H1 (cell line): ENCODE measurements around the gene CLEC12A. TPM values are rescaled to one million over a fixed set of nuclear protein-coding genes. Genes with fewer than 3 reads are reported as not detected.
A peak's percentile ranks its signal among the peaks of the same experiment; 100 is the strongest.

ENCODE experiments used
- CTCF ChIA-PET: fragments of 300-600 bp; sonication (Branson Sonifier 250); formaldehyde crosslinking; loops from one replicate; lab custom pipeline; 2021; ENCODE audit not compliant: partially characterized antibody; lab: Charles Lee
- POLR2A ChIA-PET: fragments of 300-600 bp; sonication (Branson Sonifier 250); formaldehyde crosslinking; loops from one replicate; lab custom pipeline; 2021; ENCODE audit warnings: inconsistent platforms; ENCODE audit not compliant: partially characterized antibody; lab: Charles Lee
- DNase-seq, 2 experiments: peaks; one replicate each; pipeline versions ENCODE4 v3.0.0 to v3.0.0-alpha.2; 2010 to 2022; ENCODE audit warnings: low spot score in 2 of 2, low read depth in 1 of 2, mixed read lengths in 1 of 2
- FAIRE-seq: peaks from 2 replicates; lab custom pipeline; 2011; peaks lifted over from hg19 to GRCh38; lab: Jason Lieb, UNC
- H2AFZ ChIP-seq: 2 replicates; pipeline ENCODE4 v1.8.1; 2012; ENCODE audit warnings: low read length, inconsistent platforms
- H2AK5ac ChIP-seq: 2 replicates; pipeline ENCODE4 v1.6.1; 2013; ENCODE audit warnings: low read depth, low read length
- H2BK120ac ChIP-seq: replicated peaks from 2 replicates; pipeline ENCODE3; 2013; ENCODE audit warnings: low read depth, low read length, inconsistent platforms
- H2BK12ac ChIP-seq: 2 replicates; pipeline ENCODE4 v1.6.1; 2013; ENCODE audit warnings: low read depth, low read length
- H2BK15ac ChIP-seq: 2 replicates; pipeline ENCODE4 v1.6.1; 2013; ENCODE audit warnings: low read length
- H2BK20ac ChIP-seq: 2 replicates; pipeline ENCODE4 v1.6.1; 2013; ENCODE audit warnings: low read length
- H2BK5ac ChIP-seq: 2 replicates; pipeline ENCODE4 v1.6.1; 2013; ENCODE audit warnings: low read depth, low read length
- H3K14ac ChIP-seq: 2 replicates; pipeline ENCODE4 v1.6.1; 2013; ENCODE audit warnings: inconsistent platforms; ENCODE audit not compliant: insufficient read length
- H3K18ac ChIP-seq: 2 replicates; pipeline ENCODE4 v1.6.1; 2013; ENCODE audit warnings: low read length; ENCODE audit errors: extremely low read depth
- H3K23ac ChIP-seq: 2 replicates; pipeline ENCODE4 v1.6.1; 2013; ENCODE audit warnings: inconsistent platforms; ENCODE audit not compliant: insufficient read length
- H3K23me2 ChIP-seq: 2 replicates; pipeline ENCODE4 v1.6.1; 2013; ENCODE audit warnings: low read depth, low read length
- H3K27ac ChIP-seq: 2 replicates; pipeline ENCODE4 v1.6.1; 2011; ENCODE audit warnings: low read depth, low read length, inconsistent platforms
- H3K27me3 ChIP-seq, 4 experiments: replicated peaks in 1 of 4; 1 replicate in 1 of 4; 2 replicates in 3 of 4; pipeline versions ENCODE4 v1.6.1 to v1.8.1; 2011 to 2013; ENCODE audit warnings: low read length in 3 of 4, mild to moderate bottlenecking in 3 of 4, inconsistent platforms in 2 of 4, mixed read lengths in 2 of 4, moderate library complexity in 1 of 4; ENCODE audit not compliant: control insufficient read depth in 3 of 4, insufficient read depth in 3 of 4; ENCODE audit errors: extremely low read depth in 1 of 4
- H3K36me3 ChIP-seq, 4 experiments: 2 replicates each; pipeline versions ENCODE4 v1.6.1 to v1.8.1; 2011 to 2013; ENCODE audit warnings: mild to moderate bottlenecking in 4 of 4, low read length in 3 of 4, moderate library complexity in 2 of 4, control low read depth in 1 of 4, inconsistent platforms in 1 of 4; ENCODE audit not compliant: insufficient read depth in 4 of 4, control insufficient read depth in 2 of 4
- H3K4ac ChIP-seq: replicated peaks from 2 replicates; pipeline ENCODE3; 2013; ENCODE audit warnings: low read length, low read depth, mixed read lengths, inconsistent platforms; ENCODE audit not compliant: insufficient read length
- H3K4me1 ChIP-seq, 4 experiments: replicated peaks in 1 of 4; 1 replicate in 1 of 4; 2 replicates in 3 of 4; pipeline versions ENCODE4 v1.6.1 to v1.8.1; 2011 to 2013; ENCODE audit warnings: low read length in 3 of 4, inconsistent platforms in 2 of 4, mixed read lengths in 1 of 4; ENCODE audit not compliant: insufficient read depth in 4 of 4, control insufficient read depth in 3 of 4
- H3K4me2 ChIP-seq, 2 experiments: 2 replicates each; pipeline versions ENCODE4 v1.6.1 to v1.8.1; 2011 to 2013; ENCODE audit warnings: low read depth in 2 of 2, low read length in 2 of 2, control low read depth in 1 of 2, inconsistent platforms in 1 of 2, mild to moderate bottlenecking in 1 of 2; ENCODE audit not compliant: insufficient read depth in 1 of 2
- H3K4me3 ChIP-seq, 4 experiments: fragments of 200-600, 300-600 bp in 1 of 4; sonication (generic), shearing (Covaris generic), sonication (Bioruptor Twin) in 1 of 4; 2 replicates each; pipeline versions ENCODE4 v1.5.1 to v1.8.1; 2011 to 2016; ENCODE audit warnings: low read length in 4 of 4, low read depth in 3 of 4, control low read depth in 2 of 4, inconsistent platforms in 2 of 4, mild to moderate bottlenecking in 2 of 4, mixed read lengths in 1 of 4, moderate library complexity in 1 of 4; ENCODE audit not compliant: insufficient read depth in 2 of 4; ENCODE audit errors: extremely low read depth in 1 of 4
- H3K56ac ChIP-seq: replicated peaks from 2 replicates; pipeline ENCODE3; 2013; ENCODE audit warnings: low read depth, mild to moderate bottlenecking, mixed read lengths, low read length, inconsistent platforms; ENCODE audit not compliant: insufficient read length
- H3K79me1 ChIP-seq: 2 replicates; pipeline ENCODE4 v1.6.1; 2013; ENCODE audit warnings: low read depth, low read length, control low read depth
- H3K79me2 ChIP-seq, 2 experiments: 2 replicates each; pipeline versions ENCODE4 v1.6.1 to v1.8.1; 2012 to 2013; ENCODE audit warnings: low read length in 2 of 2, mild to moderate bottlenecking in 2 of 2, inconsistent platforms in 1 of 2; ENCODE audit not compliant: insufficient read depth in 2 of 2, control insufficient read depth in 1 of 2
- H3K9ac ChIP-seq, 4 experiments: replicated peaks in 1 of 4; 1 replicate in 1 of 4; 2 replicates in 3 of 4; pipeline versions ENCODE4 v1.6.1 to v1.8.1; 2011 to 2013; ENCODE audit warnings: low read depth in 3 of 4, low read length in 3 of 4, control low read depth in 2 of 4, mild to moderate bottlenecking in 2 of 4, moderate library complexity in 2 of 4, inconsistent platforms in 1 of 4; ENCODE audit errors: extremely low read depth in 1 of 4
- H3K9me3 ChIP-seq, 2 experiments: 2 replicates each; pipeline versions ENCODE4 v1.6.1 to v1.8.1; 2012 to 2013; ENCODE audit warnings: mild to moderate bottlenecking in 2 of 2, moderate library complexity in 2 of 2, control low read depth in 1 of 2, inconsistent platforms in 1 of 2, low read depth in 1 of 2, low read length in 1 of 2, mixed read lengths in 1 of 2; ENCODE audit not compliant: insufficient read depth in 2 of 2
- H4K20me1 ChIP-seq, 2 experiments: replicated peaks in 1 of 2; 2 replicates each; pipeline versions ENCODE3 to v1.8.1; 2011 to 2013; ENCODE audit warnings: inconsistent platforms in 2 of 2, low read length in 2 of 2, mild to moderate bottlenecking in 1 of 2; ENCODE audit not compliant: insufficient read depth in 2 of 2, control insufficient read depth in 1 of 2
- H4K5ac ChIP-seq: 2 replicates; pipeline ENCODE4 v1.6.1; 2013; ENCODE audit warnings: low read length, low read depth, mixed read lengths, inconsistent platforms; ENCODE audit not compliant: insufficient read length
- H4K8ac ChIP-seq: 2 replicates; pipeline ENCODE4 v1.8.0; 2013; ENCODE audit warnings: mild to moderate bottlenecking, moderate library complexity, low read length, inconsistent platforms; ENCODE audit not compliant: insufficient read depth; ENCODE audit errors: extremely low read depth
- H4K91ac ChIP-seq: replicated peaks from 2 replicates; pipeline ENCODE3; 2013; ENCODE audit warnings: low read length, mixed read lengths, inconsistent platforms; ENCODE audit not compliant: insufficient read length
- CEBPB ChIP-seq: IDR thresholded peaks from 2 replicates; pipeline ENCODE4 v1.6.1; 2012; ENCODE audit warnings: low read depth, low read length
- CREB1 ChIP-seq: IDR thresholded peaks from 2 replicates; pipeline ENCODE4 v1.6.1; 2012; ENCODE audit warnings: inconsistent platforms
- EP300 ChIP-seq, 2 experiments: IDR thresholded peaks; 1 replicate in 1 of 2; 2 replicates in 1 of 2; pipeline ENCODE4 v1.6.1; 2011 to 2012; ENCODE audit warnings: low read depth in 2 of 2, low read length in 2 of 2, mild to moderate bottlenecking in 2 of 2, borderline replicate concordance in 1 of 2, inconsistent platforms in 1 of 2, moderate library complexity in 1 of 2
- GTF2F1 ChIP-seq: IDR thresholded peaks from 2 replicates; pipeline ENCODE4 v1.6.1; 2012; ENCODE audit warnings: low read depth, low read length, improper control_type of control experiment, borderline replicate concordance
- HDAC6 ChIP-seq: IDR thresholded peaks from one replicate; pipeline ENCODE4 v1.7.1; 2012; ENCODE audit warnings: low read depth, mild to moderate bottlenecking, inconsistent platforms, low read length, moderate library complexity
- MAFK ChIP-seq: IDR thresholded peaks from 2 replicates; pipeline ENCODE4 v1.6.1; 2012; ENCODE audit warnings: low read depth, mild to moderate bottlenecking, improper control_type of control experiment, low read length
- RAD21 ChIP-seq, 2 experiments: IDR thresholded peaks in 1 of 2; conservative IDR thresholded peaks in 1 of 2; 2 replicates each; pipeline ENCODE4 v1.6.1; 2011; ENCODE audit warnings: low read depth in 2 of 2, low read length in 2 of 2, improper control_type of control experiment in 1 of 2, inconsistent platforms in 1 of 2, mild to moderate bottlenecking in 1 of 2, moderate library complexity in 1 of 2
- YY1 ChIP-seq: IDR thresholded peaks from 2 replicates; pipeline ENCODE4 v1.6.1; 2011; ENCODE audit warnings: low read depth, mild to moderate bottlenecking, low read length
- WGBS, 2 experiments: shearing (Covaris generic) in 1 of 2; methylation state at CpG; one replicate each; pipeline versions ENCODE4 v1.1.6 to v1.1.7; 2013 to 2015; ENCODE audit warnings: low lambda C conversion rate in 2 of 2, mixed read lengths in 2 of 2, inconsistent platforms in 1 of 2, low coverage in 1 of 2, missing lambda C conversion rate in 1 of 2; ENCODE audit not compliant: insufficient replicate concordance in 2 of 2, insufficient coverage in 1 of 2, insufficient read length in 1 of 2; ENCODE audit errors: extremely low coverage in 1 of 2, missing lambda C conversion rate in 1 of 2; 5-methylcytosine and 5-hydroxymethylcytosine counted together
- polyA plus RNA-seq, 7 experiments: library from polyadenylated mRNA; depleted of rRNA in 3 of 7; stranded (reverse) in 5 of 7; unstranded in 2 of 7; fragments of >200 nt in 5 of 7; fragments of 200-250 nt in 2 of 7; gene quantifications; 1 replicate in 5 of 7; 2 replicates in 1 of 7; 4 replicates in 1 of 7; pipeline versions ENCODE4 v1.2.1 to v1.2.3, GENCODE V29; 2011 to 2013; ENCODE audit warnings: missing spikeins in 2 of 7, mixed read lengths in 2 of 7
- total RNA-seq: library from RNA; stranded (reverse); fragmentation: NEBNext Ultra II Directional; extraction: Animal tissue kit (Norgen Biotek cat#: 25700); gene quantifications from 2 replicates; pipeline ENCODE4 v1.2.1, GENCODE V29; 2021
- TF ChIP-seq, protein P1 (sequence below): IDR thresholded peaks from 2 replicates; pipeline ENCODE4 v1.6.1; 2012; ENCODE audit warnings: low read length, inconsistent platforms
- TF ChIP-seq, protein P2 (sequence below), 3 experiments: IDR thresholded peaks; 1 replicate in 2 of 3; 2 replicates in 1 of 3; pipeline versions ENCODE4 v1.5.1 to v1.6.1; 2011; ENCODE audit warnings: low read length in 3 of 3, mild to moderate bottlenecking in 3 of 3, inconsistent platforms in 2 of 3, low read depth in 1 of 3, moderate library complexity in 1 of 3; ENCODE audit not compliant: insufficient read depth in 1 of 3; ENCODE audit errors: control extremely low read depth in 1 of 3

Gene CLEC12A
- total and polyA plus RNA-seq, 2 of the 8 experiments (the other 6 are each of a cell fraction or from before 2014, with no cell fraction given) = not detected

GRCh38 chr12:9940375-9940774 is 30.8 kb upstream of the CLEC12A start:
- H3K14ac ChIP-seq = no peak overlapping the region
- POLR2A ChIA-PET = no interaction called here
- H3K9me3 ChIP-seq = no peaks in the 10 kb centered on the region
- no peaks in the 10 kb centered on the region for H3K23me2 ChIP-seq
- WGBS, 2 experiments = 29% methylated on average over 2 of the region's 2 CpGs; no CpG with 5 or more reads in 1 of the 2 experiments
- H3K18ac ChIP-seq = no peak overlapping the region
- H3K27me3 ChIP-seq = no peaks in the 10 kb centered on the region
- no peaks in the 10 kb centered on the region; a peak in 1 of 7 replicates for H3K4me1 ChIP-seq
- H3K27ac ChIP-seq = no peak overlapping the region
- FAIRE-seq (no peak), DNase-seq (no peak)
- H3K4me3 ChIP-seq = no peak overlapping the region
- H4K20me1 ChIP-seq = no peaks in the 10 kb centered on the region
- no peak overlapping the region for H2BK120ac ChIP-seq
- H3K79me1 ChIP-seq = no peaks in the 10 kb centered on the region
- H3K56ac ChIP-seq = no peak overlapping the region
- H2BK20ac ChIP-seq = no peak overlapping the region
- H2AFZ ChIP-seq = no peak overlapping the region
- CTCF ChIA-PET = interaction anchor here (0.6 to 2.4 kb wide), 14 partner anchors 9 to 200 kb away, joined by 3 to 11 read pairs (median 4); partner anchors contain the start of gene CLEC12B
- H3K4me2 ChIP-seq = no peak overlapping the region
- no peak overlapping the region for H4K5ac ChIP-seq
- H3K9ac ChIP-seq = no peak overlapping the region
- no peak overlapping the region for H4K8ac ChIP-seq
- H3K4ac ChIP-seq = no peak overlapping the region
- H2BK5ac ChIP-seq = no peak overlapping the region
- no peaks in the 10 kb centered on the region for H3K36me3 ChIP-seq
- no peak overlapping the region for H2BK12ac ChIP-seq
- H3K79me2 ChIP-seq = no peaks in the 10 kb centered on the region
- no peak overlapping the region for H3K23ac ChIP-seq
- H2AK5ac ChIP-seq = no peak overlapping the region
- H2BK15ac ChIP-seq = no peak overlapping the region
- no peak overlapping the region for H4K91ac ChIP-seq
- TF ChIP-seq GTF2F1 = no peak
- no peak for TF ChIP-seq YY1
- no peak for TF ChIP-seq CREB1
- no peak for TF ChIP-seq HDAC6
- no peak for TF ChIP-seq MAFK
- TF ChIP-seq CEBPB = no peak
- TF ChIP-seq EP300 (IDR thresholded peaks at IDR 0.05; ENCODE audit: borderline replicate concordance in 1 of 2, low read depth in 2 of 2, low read length in 2 of 2) = no peak
- TF ChIP-seq, protein P1, sequence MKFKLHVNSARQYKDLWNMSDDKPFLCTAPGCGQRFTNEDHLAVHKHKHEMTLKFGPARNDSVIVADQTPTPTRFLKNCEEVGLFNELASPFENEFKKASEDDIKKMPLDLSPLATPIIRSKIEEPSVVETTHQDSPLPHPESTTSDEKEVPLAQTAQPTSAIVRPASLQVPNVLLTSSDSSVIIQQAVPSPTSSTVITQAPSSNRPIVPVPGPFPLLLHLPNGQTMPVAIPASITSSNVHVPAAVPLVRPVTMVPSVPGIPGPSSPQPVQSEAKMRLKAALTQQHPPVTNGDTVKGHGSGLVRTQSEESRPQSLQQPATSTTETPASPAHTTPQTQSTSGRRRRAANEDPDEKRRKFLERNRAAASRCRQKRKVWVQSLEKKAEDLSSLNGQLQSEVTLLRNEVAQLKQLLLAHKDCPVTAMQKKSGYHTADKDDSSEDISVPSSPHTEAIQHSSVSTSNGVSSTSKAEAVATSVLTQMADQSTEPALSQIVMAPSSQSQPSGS = no peak
- TF ChIP-seq, protein P2, sequence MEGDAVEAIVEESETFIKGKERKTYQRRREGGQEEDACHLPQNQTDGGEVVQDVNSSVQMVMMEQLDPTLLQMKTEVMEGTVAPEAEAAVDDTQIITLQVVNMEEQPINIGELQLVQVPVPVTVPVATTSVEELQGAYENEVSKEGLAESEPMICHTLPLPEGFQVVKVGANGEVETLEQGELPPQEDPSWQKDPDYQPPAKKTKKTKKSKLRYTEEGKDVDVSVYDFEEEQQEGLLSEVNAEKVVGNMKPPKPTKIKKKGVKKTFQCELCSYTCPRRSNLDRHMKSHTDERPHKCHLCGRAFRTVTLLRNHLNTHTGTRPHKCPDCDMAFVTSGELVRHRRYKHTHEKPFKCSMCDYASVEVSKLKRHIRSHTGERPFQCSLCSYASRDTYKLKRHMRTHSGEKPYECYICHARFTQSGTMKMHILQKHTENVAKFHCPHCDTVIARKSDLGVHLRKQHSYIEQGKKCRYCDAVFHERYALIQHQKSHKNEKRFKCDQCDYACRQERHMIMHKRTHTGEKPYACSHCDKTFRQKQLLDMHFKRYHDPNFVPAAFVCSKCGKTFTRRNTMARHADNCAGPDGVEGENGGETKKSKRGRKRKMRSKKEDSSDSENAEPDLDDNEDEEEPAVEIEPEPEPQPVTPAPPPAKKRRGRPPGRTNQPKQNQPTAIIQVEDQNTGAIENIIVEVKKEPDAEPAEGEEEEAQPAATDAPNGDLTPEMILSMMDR (IDR thresholded peaks at IDR 0.05; ENCODE audit: control extremely low read depth in 1 of 3, insufficient read depth in 1 of 3, low read depth in 1 of 3, low read length in 3 of 3) = peak in 1 of 3 experiments; percentile 31; a peak in 2 of 4 replicates
- TF ChIP-seq RAD21 (IDR thresholded peaks at IDR 0.05 in 1 of 2, conservative IDR thresholded peaks at IDR 0.05 in 1 of 2; ENCODE audit: low read depth in 2 of 2, low read length in 2 of 2) = peak; percentile 27 to 41
